Measurements from ENCODE around the gene RER1.

The RER1 gene

DNA sequence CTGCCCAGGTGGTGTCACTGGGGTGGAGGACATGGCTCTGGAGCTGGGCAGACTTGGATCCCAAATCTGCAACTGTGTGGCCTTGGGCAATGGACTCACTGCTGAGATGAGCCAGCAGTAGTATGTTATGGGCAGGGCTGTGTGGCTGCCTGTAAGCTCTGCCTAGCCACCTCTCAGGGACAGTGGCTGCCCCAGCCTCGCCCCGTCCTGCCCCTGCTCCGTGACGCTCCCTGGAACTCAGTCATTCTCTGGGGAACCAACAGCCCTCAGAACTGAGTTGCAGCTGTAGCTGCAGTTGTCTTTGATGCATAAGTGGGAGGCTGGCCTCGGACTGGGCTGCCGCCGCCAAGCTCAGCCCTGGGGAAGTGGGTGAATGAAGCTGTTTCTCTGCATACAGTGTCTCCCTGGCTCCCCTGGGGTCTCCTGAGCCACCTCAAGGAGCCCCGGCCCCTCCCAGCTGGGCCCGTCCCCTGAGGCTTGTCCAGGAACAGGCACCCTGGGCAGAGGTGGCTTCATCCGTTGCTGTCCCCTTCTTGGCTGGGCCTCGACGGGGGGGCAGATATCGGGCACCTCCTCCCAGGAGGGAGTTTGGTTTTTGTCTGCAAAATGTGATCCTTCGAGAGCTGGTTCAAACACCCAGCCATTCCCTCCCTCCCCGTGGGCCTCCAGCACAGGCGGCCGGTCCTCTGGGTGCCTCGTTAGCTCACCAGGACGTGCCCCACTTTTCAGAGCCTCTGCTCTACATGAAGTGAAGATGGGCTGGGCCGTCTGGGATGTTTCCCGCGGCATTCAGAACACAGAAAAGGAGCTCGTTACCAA, 58.2 kb downstream of the RER1 start:
- DNase-seq, result no peak

DNA sequence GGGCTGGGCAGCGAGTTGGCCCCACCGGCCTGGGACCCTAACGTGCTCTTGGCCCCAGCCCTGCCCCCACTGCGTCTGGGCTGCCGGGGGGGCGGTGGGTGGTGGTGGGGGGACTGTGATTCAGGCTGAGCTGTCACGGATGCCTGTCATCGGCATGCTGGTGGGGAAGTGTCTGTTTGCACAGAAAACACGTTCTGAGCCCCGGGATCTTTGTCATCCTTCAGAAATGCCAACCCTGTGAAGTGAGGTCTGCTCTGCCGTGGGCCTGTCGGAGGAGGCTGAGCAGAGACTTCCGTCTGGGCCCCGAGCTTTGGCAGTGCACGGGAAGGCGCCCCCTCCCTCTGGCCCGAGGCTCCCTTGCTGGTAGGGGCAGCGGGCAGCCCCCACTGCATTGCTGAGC, 60.1 kb downstream of the RER1 start:
- DNase-seq, result no peak

DNA sequence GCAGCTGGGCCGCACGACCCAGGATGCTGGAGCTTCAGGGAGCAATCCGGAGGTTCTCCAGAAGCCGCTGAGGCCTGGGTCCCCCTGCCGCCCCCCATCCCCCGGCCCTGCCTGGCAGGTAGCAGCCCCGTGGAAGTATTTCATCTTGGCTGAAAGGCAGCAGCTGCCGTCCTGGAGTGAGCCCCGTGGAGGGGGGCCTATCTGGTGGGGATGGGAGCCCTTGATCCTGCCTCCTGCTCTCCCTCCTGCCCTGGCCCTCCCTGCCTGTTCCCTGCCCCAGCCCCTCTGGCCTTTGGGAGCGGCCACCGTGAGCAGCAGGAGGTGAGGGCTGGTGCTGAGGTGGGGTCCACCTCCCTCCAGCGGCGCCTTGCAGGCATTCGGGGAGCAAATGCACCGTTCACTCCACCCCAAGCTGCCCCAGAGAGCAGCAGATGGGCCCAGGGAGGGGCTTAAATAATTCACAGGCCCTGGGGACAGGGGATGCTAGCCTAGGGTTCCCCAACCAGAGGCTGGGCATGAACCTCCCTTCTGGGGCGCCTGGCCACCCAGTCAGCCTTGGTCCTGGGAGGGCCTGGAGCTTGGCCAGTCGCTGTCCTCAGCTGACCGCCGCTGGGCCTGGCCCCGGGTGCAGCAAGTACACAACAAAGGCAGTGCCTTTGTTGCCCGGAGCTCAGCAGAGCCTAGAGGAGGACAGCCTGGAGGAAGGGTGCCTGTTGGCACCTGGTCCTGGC, 60.7 kb downstream of the RER1 start:
- no peak for DNase-seq

DNA sequence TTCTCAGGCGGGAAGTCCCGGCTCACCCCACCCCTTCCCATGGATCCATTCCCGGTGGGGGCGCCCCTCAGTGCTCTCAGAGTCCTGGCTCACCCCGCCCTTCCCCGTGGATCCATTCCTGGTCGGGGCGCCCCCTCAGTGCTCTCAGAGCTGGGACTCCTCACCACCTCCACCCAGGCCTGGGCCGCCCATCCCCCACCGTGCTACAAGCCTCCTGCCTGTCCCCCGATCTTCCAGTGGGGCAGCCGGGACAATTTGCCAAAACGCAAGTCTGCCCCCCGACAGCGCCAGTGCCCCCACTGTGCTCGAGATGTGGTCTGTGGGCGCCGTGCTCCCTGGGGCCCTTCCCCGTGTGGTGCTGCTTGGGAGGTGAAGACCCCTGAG, 61.3 kb downstream of the RER1 start:
- no peak for DNase-seq

DNA sequence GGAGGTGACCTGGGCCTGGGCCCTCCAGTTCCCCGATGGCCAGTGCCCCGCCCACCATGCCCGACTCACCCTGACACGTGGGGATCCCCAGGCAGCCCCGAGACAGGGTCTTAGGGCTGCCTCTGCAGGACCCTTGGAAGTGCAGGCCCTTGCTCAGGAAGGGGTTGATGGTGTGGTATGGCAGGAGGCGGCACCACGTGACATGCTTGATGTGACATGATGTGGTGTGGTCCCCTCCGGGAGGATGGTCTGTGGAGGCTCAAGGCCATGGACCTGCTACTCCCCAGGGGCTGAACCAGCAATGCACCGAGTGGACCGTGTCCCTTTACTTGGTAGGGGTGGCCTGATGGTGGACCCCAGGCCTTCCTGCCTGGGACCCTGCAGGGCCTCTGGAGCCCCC, 62.6 kb downstream of the RER1 start:
- no peak for DNase-seq
